ENCODE measurements around the gene GPC3. TPM values are rescaled to one million over a fixed set of nuclear protein-coding genes. Genes with fewer than 3 reads are reported as not detected.

Gene GPC3
- total and polyA plus RNA-seq, 7 donors: 0.43 to 2.3 (median 1.4) TPM

DNA sequence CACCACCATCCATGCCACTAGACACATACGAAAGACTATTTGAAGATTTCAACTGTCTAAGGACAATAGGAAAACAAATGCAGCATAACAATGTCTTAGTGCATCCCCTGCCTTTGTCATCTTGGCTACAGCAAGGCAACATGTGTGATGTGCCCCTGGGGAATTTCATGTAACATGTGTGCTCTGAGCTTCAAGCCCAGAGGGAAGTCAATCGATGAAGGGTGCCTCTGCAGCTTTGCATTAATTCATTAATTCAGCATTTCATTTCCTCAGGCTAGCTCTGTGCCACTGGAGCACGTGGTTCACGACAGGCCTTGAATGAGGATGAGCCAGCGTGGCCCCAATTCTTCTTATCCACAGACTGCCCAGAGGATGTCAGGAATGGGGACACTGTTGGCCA, 316.2 kb downstream of the GPC3 start:
- WGBS, 3 donors: 78 to 91% (median 90%) methylated on average over 5 of the region's 5 CpGs
- TF ChIP-seq, protein P1, sequence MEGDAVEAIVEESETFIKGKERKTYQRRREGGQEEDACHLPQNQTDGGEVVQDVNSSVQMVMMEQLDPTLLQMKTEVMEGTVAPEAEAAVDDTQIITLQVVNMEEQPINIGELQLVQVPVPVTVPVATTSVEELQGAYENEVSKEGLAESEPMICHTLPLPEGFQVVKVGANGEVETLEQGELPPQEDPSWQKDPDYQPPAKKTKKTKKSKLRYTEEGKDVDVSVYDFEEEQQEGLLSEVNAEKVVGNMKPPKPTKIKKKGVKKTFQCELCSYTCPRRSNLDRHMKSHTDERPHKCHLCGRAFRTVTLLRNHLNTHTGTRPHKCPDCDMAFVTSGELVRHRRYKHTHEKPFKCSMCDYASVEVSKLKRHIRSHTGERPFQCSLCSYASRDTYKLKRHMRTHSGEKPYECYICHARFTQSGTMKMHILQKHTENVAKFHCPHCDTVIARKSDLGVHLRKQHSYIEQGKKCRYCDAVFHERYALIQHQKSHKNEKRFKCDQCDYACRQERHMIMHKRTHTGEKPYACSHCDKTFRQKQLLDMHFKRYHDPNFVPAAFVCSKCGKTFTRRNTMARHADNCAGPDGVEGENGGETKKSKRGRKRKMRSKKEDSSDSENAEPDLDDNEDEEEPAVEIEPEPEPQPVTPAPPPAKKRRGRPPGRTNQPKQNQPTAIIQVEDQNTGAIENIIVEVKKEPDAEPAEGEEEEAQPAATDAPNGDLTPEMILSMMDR (IDR thresholded peaks at IDR 0.05): no peak
- no peak overlapping the region for H3K27ac ChIP-seq
- DNase-seq (no peak), ATAC-seq (no peak)
- H3K36me3 ChIP-seq (ENCODE audit: insufficient read depth in 1 of 2, low read depth in 1 of 2): no peaks in the 10 kb centered on the region
- no peaks in the 10 kb centered on the region for H3K27me3 ChIP-seq (ENCODE audit: insufficient read depth in 3 of 3, low read length in 2 of 3)
- no peak overlapping the region for H3K4me3 ChIP-seq
- no peaks in the 10 kb centered on the region for H3K4me1 ChIP-seq
- no peaks in the 10 kb centered on the region for H3K9me3 ChIP-seq
- intact Hi-C loops (cut with DNase I): loop anchor here in 1 of 2 donors (10.0 kb wide), 2 partner anchors 194 to 254 kb away; partner anchors contain the start of gene GPC4

DNA sequence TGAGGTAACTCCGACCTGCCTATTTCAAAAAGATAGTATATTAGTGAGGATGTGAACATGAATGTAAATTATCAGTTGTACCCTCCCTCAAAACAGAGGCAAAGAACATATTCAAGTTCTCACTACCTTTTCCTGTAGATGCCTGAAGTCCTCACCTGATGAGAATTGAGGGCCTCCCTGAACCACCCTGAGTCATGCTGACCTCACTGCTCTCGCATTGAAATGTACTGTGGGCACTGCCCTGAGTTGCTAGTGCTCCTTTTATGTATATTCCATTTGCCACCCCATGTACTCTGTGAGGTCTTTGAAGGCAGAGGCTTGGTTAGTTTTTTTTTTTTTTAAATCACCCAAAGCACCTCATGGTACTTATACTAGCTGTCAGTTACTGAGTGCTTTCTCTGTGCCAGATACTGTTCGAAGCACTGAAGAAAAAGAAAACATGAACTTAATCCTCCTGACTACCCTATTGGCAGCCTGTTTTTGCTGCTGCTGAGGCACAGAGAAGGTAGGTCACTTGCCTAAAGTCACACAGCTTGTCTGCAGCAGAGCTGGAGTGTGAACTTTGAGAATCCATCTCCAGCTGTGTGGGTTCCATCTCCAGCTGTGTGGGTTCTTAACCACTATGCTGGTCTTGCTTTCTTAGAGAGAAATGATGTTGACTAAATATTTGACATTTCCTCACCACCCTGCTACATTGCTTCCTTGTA, 317.0 kb downstream of the GPC3 start:
- WGBS, 3 donors: 80 to 98% (median 86%) methylated on average over 3 of the region's 3 CpGs
- Histone ChIP-seq H3K4me3 (no peak overlapping the region), H3K27ac (no peak overlapping the region), H3K4me1 (no peaks in the 10 kb centered on the region), H3K9me3 (no peaks in the 10 kb centered on the region), H3K27me3 (ENCODE audit: insufficient read depth in 3 of 3, low read length in 2 of 3) (no peaks in the 10 kb centered on the region), H3K36me3 (ENCODE audit: insufficient read depth in 1 of 2, low read depth in 1 of 2) (no peaks in the 10 kb centered on the region)
- DNase-seq (no peak), ATAC-seq (no peak)
- TF ChIP-seq, protein P1 (IDR thresholded peaks at IDR 0.05): no peak
- intact Hi-C loops (cut with DNase I): loop anchor here in 1 of 2 donors (10.0 kb wide), 2 partner anchors 194 to 254 kb away; partner anchors contain the start of gene GPC4

DNA sequence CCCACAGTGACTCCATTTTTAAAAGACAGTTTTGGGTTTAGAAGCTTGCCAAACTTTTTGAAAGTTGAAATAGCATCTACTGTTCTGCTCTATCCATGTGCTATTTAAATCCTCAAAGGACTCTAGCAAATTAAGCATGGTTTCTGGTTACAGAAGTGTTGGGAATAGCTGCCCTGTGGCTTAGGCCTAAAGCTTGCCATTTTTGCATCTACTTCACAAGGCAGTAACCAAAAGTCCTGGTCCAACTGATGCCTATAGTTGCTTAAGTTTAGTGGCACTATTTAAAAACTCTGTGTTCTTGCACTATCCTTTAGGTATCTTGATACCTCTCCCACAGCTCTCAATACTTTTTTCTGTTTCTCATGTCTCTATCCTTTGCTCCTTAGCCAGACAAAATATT, 319.1 kb downstream of the GPC3 start:
- Histone ChIP-seq H3K27me3 (ENCODE audit: insufficient read depth in 3 of 3, low read length in 2 of 3) (peaks cover 0 to 5% (median 0%) of the 10 kb centered on the region in 3 donors), H3K36me3 (ENCODE audit: insufficient read depth in 1 of 2, low read depth in 1 of 2) (no peaks in the 10 kb centered on the region), H3K9me3 (no peaks in the 10 kb centered on the region), H3K4me1 (no peaks in the 10 kb centered on the region), H3K27ac (no peak overlapping the region), H3K4me3 (no peak overlapping the region)
- intact Hi-C loops (cut with DNase I): loop anchor here in 1 of 2 donors (10.0 kb wide), 2 partner anchors 191 to 251 kb away; partner anchors contain the start of gene GPC4
- DNase-seq (no peak), ATAC-seq (peak in 1 of 4 donors; percentile 20)
- TF ChIP-seq, protein P1 (IDR thresholded peaks at IDR 0.05): no peak

DNA sequence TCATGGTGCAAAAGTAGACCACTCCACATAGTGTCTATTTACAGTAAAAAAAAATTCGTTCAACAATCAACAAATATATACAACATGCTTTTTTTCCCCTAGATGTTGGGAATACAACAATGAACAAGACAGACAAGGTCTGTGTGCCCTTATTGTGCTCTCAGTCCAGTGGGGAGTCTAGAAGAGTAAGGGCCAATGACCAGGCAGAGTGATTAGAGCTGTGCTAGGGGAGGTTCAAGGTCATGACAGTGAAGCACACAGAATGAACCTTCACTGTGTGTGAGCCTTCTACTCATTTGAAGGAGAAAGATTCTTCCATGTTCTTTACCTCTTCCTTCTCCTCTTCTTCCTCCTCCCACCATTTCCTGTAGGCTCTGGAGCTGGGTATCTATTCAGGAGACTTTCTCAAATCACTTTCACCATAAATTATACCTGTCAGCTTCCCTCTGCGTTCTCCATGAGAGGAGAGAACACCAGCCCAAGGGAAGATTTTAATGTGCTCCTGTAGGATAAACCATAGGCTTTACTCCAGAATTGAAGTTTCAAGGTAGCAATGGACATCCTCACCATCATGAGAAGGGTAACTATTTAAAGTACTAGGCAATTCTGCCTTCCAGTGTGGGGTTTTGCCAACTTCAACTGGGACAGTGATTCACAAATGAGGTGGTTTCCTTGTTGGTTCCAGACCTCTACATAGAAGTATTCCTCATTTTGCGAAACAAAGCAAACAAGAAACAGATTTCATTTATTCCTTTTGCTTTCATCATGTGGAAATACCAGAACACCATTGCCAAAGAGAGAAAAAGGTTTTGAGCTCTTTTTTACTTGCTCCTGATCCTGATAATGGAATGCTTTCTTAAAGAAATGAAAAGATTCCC, 323.2 kb downstream of the GPC3 start:
- Histone ChIP-seq H3K4me1 (peaks cover 6% of the 10 kb centered on the region), H3K27me3 (ENCODE audit: insufficient read depth in 3 of 3, low read length in 2 of 3) (peaks cover 0 to 14% (median 0%) of the 10 kb centered on the region in 3 donors), H3K4me3 (no peak overlapping the region), H3K27ac (no peak overlapping the region), H3K9me3 (no peaks in the 10 kb centered on the region), H3K36me3 (ENCODE audit: insufficient read depth in 1 of 2, low read depth in 1 of 2) (no peaks in the 10 kb centered on the region)
- intact Hi-C loops (cut with DNase I): loop anchor here in 1 of 2 donors (10.0 kb wide), 2 partner anchors 187 to 247 kb away; partner anchors contain the start of gene GPC4
- WGBS, 3 donors: 54 to 76% (median 70%) methylated on average over 3 of the region's 3 CpGs
- no peak for DNase-seq
- TF ChIP-seq, protein P1 (IDR thresholded peaks at IDR 0.05): no peak
- peak in 2 of 4 donors; percentile 45 to 53 for ATAC-seq
